Measurements from ENCODE around the gene SLC24A3.

DNA sequence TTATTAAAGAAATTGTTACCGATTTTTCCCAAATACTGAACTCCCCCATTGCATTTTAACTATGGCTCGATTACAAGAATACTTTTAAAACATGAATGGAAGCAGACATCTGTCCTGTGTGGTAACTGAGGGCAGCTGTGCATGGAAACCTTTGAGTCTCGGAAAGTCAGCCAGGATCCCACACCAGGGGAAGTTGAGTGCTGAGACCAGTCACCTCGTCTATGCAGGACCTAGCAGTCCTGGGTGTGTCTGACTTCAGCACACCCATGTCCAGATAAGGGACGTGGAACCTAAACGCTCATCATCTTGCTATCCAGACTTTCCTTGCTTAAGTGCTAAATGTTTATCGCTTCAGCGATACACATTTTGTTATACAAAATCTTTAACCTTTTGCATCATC, 551.8 kb downstream of the SLC24A3 start:
- no peak for TF ChIP-seq TOX (CRISPR knock-in tag; IDR thresholded peaks at IDR 0.05; ENCODE audit: borderline replicate concordance)
- TF ChIP-seq ZNF70 (CRISPR knock-in tag; IDR thresholded peaks at IDR 0.05): no peak
- TF ChIP-seq, protein P1, sequence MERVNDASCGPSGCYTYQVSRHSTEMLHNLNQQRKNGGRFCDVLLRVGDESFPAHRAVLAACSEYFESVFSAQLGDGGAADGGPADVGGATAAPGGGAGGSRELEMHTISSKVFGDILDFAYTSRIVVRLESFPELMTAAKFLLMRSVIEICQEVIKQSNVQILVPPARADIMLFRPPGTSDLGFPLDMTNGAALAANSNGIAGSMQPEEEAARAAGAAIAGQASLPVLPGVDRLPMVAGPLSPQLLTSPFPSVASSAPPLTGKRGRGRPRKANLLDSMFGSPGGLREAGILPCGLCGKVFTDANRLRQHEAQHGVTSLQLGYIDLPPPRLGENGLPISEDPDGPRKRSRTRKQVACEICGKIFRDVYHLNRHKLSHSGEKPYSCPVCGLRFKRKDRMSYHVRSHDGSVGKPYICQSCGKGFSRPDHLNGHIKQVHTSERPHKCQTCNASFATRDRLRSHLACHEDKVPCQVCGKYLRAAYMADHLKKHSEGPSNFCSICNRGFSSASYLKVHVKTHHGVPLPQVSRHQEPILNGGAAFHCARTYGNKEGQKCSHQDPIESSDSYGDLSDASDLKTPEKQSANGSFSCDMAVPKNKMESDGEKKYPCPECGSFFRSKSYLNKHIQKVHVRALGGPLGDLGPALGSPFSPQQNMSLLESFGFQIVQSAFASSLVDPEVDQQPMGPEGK (CRISPR knock-in tag; IDR thresholded peaks at IDR 0.05; ENCODE audit: borderline replicate concordance): no peak
- TF ChIP-seq ESRRG (CRISPR knock-in tag; IDR thresholded peaks at IDR 0.05): no peak
- no peak for TF ChIP-seq ZNF8 (CRISPR knock-in tag; IDR thresholded peaks at IDR 0.05)
- TF ChIP-seq GLIS3 (CRISPR knock-in tag; IDR thresholded peaks at IDR 0.05): no peak
- no peak for TF ChIP-seq ZFP3 (CRISPR knock-in tag; IDR thresholded peaks at IDR 0.05)
- TF ChIP-seq ARNTL (CRISPR knock-in tag; IDR thresholded peaks at IDR 0.05; ENCODE audit: borderline replicate concordance, low read depth): no peak
- TF ChIP-seq OSR1 (CRISPR knock-in tag; IDR thresholded peaks at IDR 0.05): no peak
- TF ChIP-seq, protein P2, sequence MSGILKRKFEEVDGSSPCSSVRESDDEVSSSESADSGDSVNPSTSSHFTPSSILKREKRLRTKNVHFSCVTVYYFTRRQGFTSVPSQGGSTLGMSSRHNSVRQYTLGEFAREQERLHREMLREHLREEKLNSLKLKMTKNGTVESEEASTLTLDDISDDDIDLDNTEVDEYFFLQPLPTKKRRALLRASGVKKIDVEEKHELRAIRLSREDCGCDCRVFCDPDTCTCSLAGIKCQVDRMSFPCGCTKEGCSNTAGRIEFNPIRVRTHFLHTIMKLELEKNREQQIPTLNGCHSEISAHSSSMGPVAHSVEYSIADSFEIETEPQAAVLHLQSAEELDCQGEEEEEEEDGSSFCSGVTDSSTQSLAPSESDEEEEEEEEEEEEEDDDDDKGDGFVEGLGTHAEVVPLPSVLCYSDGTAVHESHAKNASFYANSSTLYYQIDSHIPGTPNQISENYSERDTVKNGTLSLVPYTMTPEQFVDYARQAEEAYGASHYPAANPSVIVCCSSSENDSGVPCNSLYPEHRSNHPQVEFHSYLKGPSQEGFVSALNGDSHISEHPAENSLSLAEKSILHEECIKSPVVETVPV (CRISPR knock-in tag; IDR thresholded peaks at IDR 0.05): no peak
- TF ChIP-seq RARB (CRISPR knock-in tag; IDR thresholded peaks at IDR 0.05): no peak
